NCI-H2196 (cell line): Measurements from ENCODE around the gene AMFR.

ENCODE experiments used
- DNase-seq: peaks from one replicate; lab custom pipeline; 2025; ENCODE audit not compliant: unreplicated experiment; lab: John Stamatoyannopoulos, UW

AMFR gene

GRCh38 chr16:56314244-56314850, 111.0 kb downstream of the AMFR start:
- no peak for DNase-seq

GRCh38 chr16:56312556-56312955, 112.8 kb downstream of the AMFR start:
- DNase-seq = no peak

DNA sequence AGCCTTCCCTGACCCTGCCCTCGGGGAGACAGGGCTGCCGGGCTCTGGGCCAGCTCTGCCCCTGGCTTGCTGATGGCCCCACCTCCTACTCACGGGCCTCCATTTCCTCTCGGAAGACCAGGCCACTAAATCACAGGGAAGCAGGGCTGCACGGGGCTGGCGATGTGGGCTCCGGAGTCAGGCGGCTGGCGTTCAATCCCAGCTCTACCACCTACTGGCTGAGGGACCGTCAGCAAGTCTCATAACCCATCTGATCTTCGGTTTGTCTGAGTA, 113.4 kb downstream of the AMFR start:
- DNase-seq = no peak
